H1 (cell line): ENCODE results near the gene TMEM139. TPM values are rescaled to one million over a fixed set of nuclear protein-coding genes. Genes with fewer than 3 reads are reported as not detected.

ENCODE experiments used
- CTCF ChIA-PET: fragments of 300-600 bp; sonication (Branson Sonifier 250); formaldehyde crosslinking; loops from one replicate; lab custom pipeline; 2021; ENCODE audit not compliant: partially characterized antibody; lab: Charles Lee
- POLR2A ChIA-PET: fragments of 300-600 bp; sonication (Branson Sonifier 250); formaldehyde crosslinking; loops from one replicate; lab custom pipeline; 2021; ENCODE audit warnings: inconsistent platforms; ENCODE audit not compliant: partially characterized antibody; lab: Charles Lee
- DNase-seq, 2 experiments: peaks; one replicate each; pipeline versions ENCODE4 v3.0.0 to v3.0.0-alpha.2; 2010 to 2022; ENCODE audit warnings: low spot score in 2 of 2, low read depth in 1 of 2, mixed read lengths in 1 of 2
- FAIRE-seq: peaks from 2 replicates; lab custom pipeline; 2011; peaks lifted over from hg19 to GRCh38; lab: Jason Lieb, UNC
- H2AFZ ChIP-seq: 2 replicates; pipeline ENCODE4 v1.8.1; 2012; ENCODE audit warnings: low read length, inconsistent platforms
- H2AK5ac ChIP-seq: 2 replicates; pipeline ENCODE4 v1.6.1; 2013; ENCODE audit warnings: low read depth, low read length
- H2BK120ac ChIP-seq: replicated peaks from 2 replicates; pipeline ENCODE3; 2013; ENCODE audit warnings: low read depth, low read length, inconsistent platforms
- H2BK12ac ChIP-seq: 2 replicates; pipeline ENCODE4 v1.6.1; 2013; ENCODE audit warnings: low read depth, low read length
- H2BK15ac ChIP-seq: 2 replicates; pipeline ENCODE4 v1.6.1; 2013; ENCODE audit warnings: low read length
- H2BK20ac ChIP-seq: 2 replicates; pipeline ENCODE4 v1.6.1; 2013; ENCODE audit warnings: low read length
- H2BK5ac ChIP-seq: 2 replicates; pipeline ENCODE4 v1.6.1; 2013; ENCODE audit warnings: low read depth, low read length
- H3K14ac ChIP-seq: 2 replicates; pipeline ENCODE4 v1.6.1; 2013; ENCODE audit warnings: inconsistent platforms; ENCODE audit not compliant: insufficient read length
- H3K18ac ChIP-seq: 2 replicates; pipeline ENCODE4 v1.6.1; 2013; ENCODE audit warnings: low read length; ENCODE audit errors: extremely low read depth
- H3K23ac ChIP-seq: 2 replicates; pipeline ENCODE4 v1.6.1; 2013; ENCODE audit warnings: inconsistent platforms; ENCODE audit not compliant: insufficient read length
- H3K23me2 ChIP-seq: 2 replicates; pipeline ENCODE4 v1.6.1; 2013; ENCODE audit warnings: low read depth, low read length
- H3K27ac ChIP-seq: 2 replicates; pipeline ENCODE4 v1.6.1; 2011; ENCODE audit warnings: low read depth, low read length, inconsistent platforms
- H3K27me3 ChIP-seq, 4 experiments: replicated peaks in 1 of 4; 1 replicate in 1 of 4; 2 replicates in 3 of 4; pipeline versions ENCODE4 v1.6.1 to v1.8.1; 2011 to 2013; ENCODE audit warnings: low read length in 3 of 4, mild to moderate bottlenecking in 3 of 4, inconsistent platforms in 2 of 4, mixed read lengths in 2 of 4, moderate library complexity in 1 of 4; ENCODE audit not compliant: control insufficient read depth in 3 of 4, insufficient read depth in 3 of 4; ENCODE audit errors: extremely low read depth in 1 of 4
- H3K36me3 ChIP-seq, 4 experiments: 2 replicates each; pipeline versions ENCODE4 v1.6.1 to v1.8.1; 2011 to 2013; ENCODE audit warnings: mild to moderate bottlenecking in 4 of 4, low read length in 3 of 4, moderate library complexity in 2 of 4, control low read depth in 1 of 4, inconsistent platforms in 1 of 4; ENCODE audit not compliant: insufficient read depth in 4 of 4, control insufficient read depth in 2 of 4
- H3K4ac ChIP-seq: replicated peaks from 2 replicates; pipeline ENCODE3; 2013; ENCODE audit warnings: low read length, low read depth, mixed read lengths, inconsistent platforms; ENCODE audit not compliant: insufficient read length
- H3K4me1 ChIP-seq, 4 experiments: replicated peaks in 1 of 4; 1 replicate in 1 of 4; 2 replicates in 3 of 4; pipeline versions ENCODE4 v1.6.1 to v1.8.1; 2011 to 2013; ENCODE audit warnings: low read length in 3 of 4, inconsistent platforms in 2 of 4, mixed read lengths in 1 of 4; ENCODE audit not compliant: insufficient read depth in 4 of 4, control insufficient read depth in 3 of 4
- H3K4me2 ChIP-seq, 2 experiments: 2 replicates each; pipeline versions ENCODE4 v1.6.1 to v1.8.1; 2011 to 2013; ENCODE audit warnings: low read depth in 2 of 2, low read length in 2 of 2, control low read depth in 1 of 2, inconsistent platforms in 1 of 2, mild to moderate bottlenecking in 1 of 2; ENCODE audit not compliant: insufficient read depth in 1 of 2
- H3K4me3 ChIP-seq, 4 experiments: fragments of 200-600, 300-600 bp in 1 of 4; sonication (generic), shearing (Covaris generic), sonication (Bioruptor Twin) in 1 of 4; 2 replicates each; pipeline versions ENCODE4 v1.5.1 to v1.8.1; 2011 to 2016; ENCODE audit warnings: low read length in 4 of 4, low read depth in 3 of 4, control low read depth in 2 of 4, inconsistent platforms in 2 of 4, mild to moderate bottlenecking in 2 of 4, mixed read lengths in 1 of 4, moderate library complexity in 1 of 4; ENCODE audit not compliant: insufficient read depth in 2 of 4; ENCODE audit errors: extremely low read depth in 1 of 4
- H3K56ac ChIP-seq: replicated peaks from 2 replicates; pipeline ENCODE3; 2013; ENCODE audit warnings: low read depth, mild to moderate bottlenecking, mixed read lengths, low read length, inconsistent platforms; ENCODE audit not compliant: insufficient read length
- H3K79me1 ChIP-seq: 2 replicates; pipeline ENCODE4 v1.6.1; 2013; ENCODE audit warnings: low read depth, low read length, control low read depth
- H3K79me2 ChIP-seq, 2 experiments: 2 replicates each; pipeline versions ENCODE4 v1.6.1 to v1.8.1; 2012 to 2013; ENCODE audit warnings: low read length in 2 of 2, mild to moderate bottlenecking in 2 of 2, inconsistent platforms in 1 of 2; ENCODE audit not compliant: insufficient read depth in 2 of 2, control insufficient read depth in 1 of 2
- H3K9ac ChIP-seq, 4 experiments: replicated peaks in 1 of 4; 1 replicate in 1 of 4; 2 replicates in 3 of 4; pipeline versions ENCODE4 v1.6.1 to v1.8.1; 2011 to 2013; ENCODE audit warnings: low read depth in 3 of 4, low read length in 3 of 4, control low read depth in 2 of 4, mild to moderate bottlenecking in 2 of 4, moderate library complexity in 2 of 4, inconsistent platforms in 1 of 4; ENCODE audit errors: extremely low read depth in 1 of 4
- H3K9me3 ChIP-seq, 2 experiments: 2 replicates each; pipeline versions ENCODE4 v1.6.1 to v1.8.1; 2012 to 2013; ENCODE audit warnings: mild to moderate bottlenecking in 2 of 2, moderate library complexity in 2 of 2, control low read depth in 1 of 2, inconsistent platforms in 1 of 2, low read depth in 1 of 2, low read length in 1 of 2, mixed read lengths in 1 of 2; ENCODE audit not compliant: insufficient read depth in 2 of 2
- H4K20me1 ChIP-seq, 2 experiments: replicated peaks in 1 of 2; 2 replicates each; pipeline versions ENCODE3 to v1.8.1; 2011 to 2013; ENCODE audit warnings: inconsistent platforms in 2 of 2, low read length in 2 of 2, mild to moderate bottlenecking in 1 of 2; ENCODE audit not compliant: insufficient read depth in 2 of 2, control insufficient read depth in 1 of 2
- H4K5ac ChIP-seq: 2 replicates; pipeline ENCODE4 v1.6.1; 2013; ENCODE audit warnings: low read length, low read depth, mixed read lengths, inconsistent platforms; ENCODE audit not compliant: insufficient read length
- H4K8ac ChIP-seq: 2 replicates; pipeline ENCODE4 v1.8.0; 2013; ENCODE audit warnings: mild to moderate bottlenecking, moderate library complexity, low read length, inconsistent platforms; ENCODE audit not compliant: insufficient read depth; ENCODE audit errors: extremely low read depth
- H4K91ac ChIP-seq: replicated peaks from 2 replicates; pipeline ENCODE3; 2013; ENCODE audit warnings: low read length, mixed read lengths, inconsistent platforms; ENCODE audit not compliant: insufficient read length
- BACH1 ChIP-seq: IDR thresholded peaks from 2 replicates; pipeline ENCODE4 v1.6.1; 2012; ENCODE audit warnings: low read length, improper control_type of control experiment
- CBX5 ChIP-seq: fragments of 300-800, 300-1000 bp; sonication (generic); IDR thresholded peaks from 2 replicates; pipeline ENCODE4 v1.7.1; 2016; ENCODE audit warnings: antibody characterized with exemption, low read length, low read depth
- CTBP2 ChIP-seq: IDR thresholded peaks from 2 replicates; pipeline ENCODE4 v1.7.0; 2011; ENCODE audit warnings: borderline replicate concordance, mild to moderate bottlenecking, moderate library complexity, mixed read lengths, low read length; ENCODE audit not compliant: insufficient read depth, insufficient read length
- GABPA ChIP-seq: IDR thresholded peaks from 2 replicates; pipeline ENCODE4 v1.6.1; 2011; ENCODE audit warnings: mild to moderate bottlenecking, low read length, moderate library complexity, borderline replicate concordance; ENCODE audit not compliant: insufficient read depth
- KDM1A ChIP-seq: fragments of 200-600, 300-600 bp; sonication (generic); IDR thresholded peaks from 2 replicates; pipeline ENCODE4 v1.7.1; 2016; ENCODE audit warnings: mild to moderate bottlenecking, low read length, borderline replicate concordance
- NANOG ChIP-seq: IDR thresholded peaks from 2 replicates; pipeline ENCODE4 v1.6.1; 2011; ENCODE audit warnings: low read length, low read depth, mild to moderate bottlenecking, inconsistent platforms; ENCODE audit not compliant: insufficient read depth, poor library complexity, severe bottlenecking
- SRF ChIP-seq: IDR thresholded peaks from 2 replicates; pipeline ENCODE4 v1.6.1; 2011; ENCODE audit warnings: mild to moderate bottlenecking, low read depth, low read length, moderate library complexity
- TAF7 ChIP-seq: optimal IDR thresholded peaks from 2 replicates; pipeline ENCODE3; 2011; ENCODE audit warnings: low read depth, mild to moderate bottlenecking, inconsistent platforms, low read length, moderate library complexity, borderline replicate concordance
- WGBS, 2 experiments: shearing (Covaris generic) in 1 of 2; methylation state at CpG; one replicate each; pipeline versions ENCODE4 v1.1.6 to v1.1.7; 2013 to 2015; ENCODE audit warnings: low lambda C conversion rate in 2 of 2, mixed read lengths in 2 of 2, inconsistent platforms in 1 of 2, low coverage in 1 of 2, missing lambda C conversion rate in 1 of 2; ENCODE audit not compliant: insufficient replicate concordance in 2 of 2, insufficient coverage in 1 of 2, insufficient read length in 1 of 2; ENCODE audit errors: extremely low coverage in 1 of 2, missing lambda C conversion rate in 1 of 2; 5-methylcytosine and 5-hydroxymethylcytosine counted together
- polyA plus RNA-seq, 7 experiments: library from polyadenylated mRNA; depleted of rRNA in 3 of 7; stranded (reverse) in 5 of 7; unstranded in 2 of 7; fragments of >200 nt in 5 of 7; fragments of 200-250 nt in 2 of 7; gene quantifications; 1 replicate in 5 of 7; 2 replicates in 1 of 7; 4 replicates in 1 of 7; pipeline versions ENCODE4 v1.2.1 to v1.2.3, GENCODE V29; 2011 to 2013; ENCODE audit warnings: missing spikeins in 2 of 7, mixed read lengths in 2 of 7
- total RNA-seq: library from RNA; stranded (reverse); fragmentation: NEBNext Ultra II Directional; extraction: Animal tissue kit (Norgen Biotek cat#: 25700); gene quantifications from 2 replicates; pipeline ENCODE4 v1.2.1, GENCODE V29; 2021

The TMEM139 gene
- total and polyA plus RNA-seq, 2 of the 8 experiments (the other 6 are each of a cell fraction or from before 2014, with no cell fraction given): 3.2 to 6.7 TPM

GRCh38 chr7:143272871-143273270 lies 11.9 kb upstream of the TMEM139 start:
- H3K4ac ChIP-seq: no peak overlapping the region
- no peaks in the 10 kb centered on the region for H4K20me1 ChIP-seq
- FAIRE-seq: no peak
- 89% methylated on average over 2 of the region's 2 CpGs; no CpG with 5 or more reads in 1 of the 2 experiments for WGBS, 2 experiments
- no peak overlapping the region for H3K4me3 ChIP-seq
- H3K14ac ChIP-seq: no peak overlapping the region
- H4K5ac ChIP-seq: no peak overlapping the region
- H2AK5ac ChIP-seq: no peak overlapping the region
- no peaks in the 10 kb centered on the region for H3K4me1 ChIP-seq
- POLR2A ChIA-PET: interaction anchor here (0.7 to 1.2 kb wide), 2 partner anchors 10 to 15 kb away, joined by 3 read pairs; partner anchors contain the start of gene CASP2
- peaks cover 0 to 3% (median 0%) of the 10 kb centered on the region in 4 experiments; a peak in 2 of 8 replicates for H3K36me3 ChIP-seq
- H3K79me2 ChIP-seq: no peaks in the 10 kb centered on the region
- no peak overlapping the region for H2BK5ac ChIP-seq
- no peak overlapping the region for H2AFZ ChIP-seq
- H2BK20ac ChIP-seq: no peak overlapping the region
- H3K9me3 ChIP-seq: no peaks in the 10 kb centered on the region
- no peak overlapping the region for H4K8ac ChIP-seq
- DNase-seq: no peak
- H3K27ac ChIP-seq: no peak overlapping the region
- no peaks in the 10 kb centered on the region for H3K79me1 ChIP-seq
- no peak overlapping the region for H3K18ac ChIP-seq
- no peak overlapping the region for H3K56ac ChIP-seq
- TF ChIP-seq BACH1 (no peak), CTBP2 (no peak), CBX5 (no peak), NANOG (no peak), GABPA (no peak), SRF (no peak), KDM1A (no peak), TAF7 (no peak)
- TF ChIP-seq, all 59 proteins: peak for 0
- Histone ChIP-seq H2BK15ac (no peak overlapping the region), H3K9ac (no peak overlapping the region), H2BK12ac (no peak overlapping the region), H3K23ac (no peak overlapping the region), H3K23me2 (no peaks in the 10 kb centered on the region), H4K91ac (no peak overlapping the region), H2BK120ac (no peak overlapping the region), H3K4me2 (no peak overlapping the region), H3K27me3 (no peaks in the 10 kb centered on the region)
- CTCF ChIA-PET: interaction anchor here (0.5 to 2.0 kb wide), 6 partner anchors 17 to 695 kb away, joined by 3 to 9 read pairs (median 3); no protein-coding TSS in a partner anchor
